Nephron (organoid): ENCODE results near the gene NASP.

Source experiments
- H3K27ac Mint-ChIP-seq, 3 experiments: 2 replicates each; pipeline ENCODE4 v1.8.0; 2020; ENCODE audit warnings: mixed read lengths in 3 of 3, mild to moderate bottlenecking in 2 of 3, moderate library complexity in 1 of 3
- H3K27me3 Mint-ChIP-seq: 2 replicates; pipeline ENCODE4 v1.8.0; 2021; ENCODE audit warnings: low read depth, mild to moderate bottlenecking, moderate library complexity, mixed read lengths
- H3K36me3 Mint-ChIP-seq: 2 replicates; pipeline ENCODE4 v1.8.0; 2020; ENCODE audit warnings: low read depth, mixed read lengths
- H3K4me1 Mint-ChIP-seq: 2 replicates; pipeline ENCODE4 v1.8.0; 2020; ENCODE audit warnings: mixed read lengths
- H3K4me3 Mint-ChIP-seq, 3 experiments: 2 replicates each; pipeline ENCODE4 v1.8.0; 2020; ENCODE audit warnings: mild to moderate bottlenecking in 3 of 3, mixed read lengths in 3 of 3, moderate library complexity in 2 of 3
- H3K9me3 Mint-ChIP-seq: 2 replicates; pipeline ENCODE4 v1.8.0; 2020; ENCODE audit warnings: mixed read lengths
- TF ChIP-seq, protein P1 (sequence below), 3 experiments: fragments of 200-600 bp; sonication (generic); IDR thresholded peaks; one replicate each; pipeline ENCODE4 v1.5.0; 2021; ENCODE audit warnings: antibody characterized with exemption in 3 of 3; ENCODE audit not compliant: unreplicated experiment in 3 of 3

The NASP gene

DNA sequence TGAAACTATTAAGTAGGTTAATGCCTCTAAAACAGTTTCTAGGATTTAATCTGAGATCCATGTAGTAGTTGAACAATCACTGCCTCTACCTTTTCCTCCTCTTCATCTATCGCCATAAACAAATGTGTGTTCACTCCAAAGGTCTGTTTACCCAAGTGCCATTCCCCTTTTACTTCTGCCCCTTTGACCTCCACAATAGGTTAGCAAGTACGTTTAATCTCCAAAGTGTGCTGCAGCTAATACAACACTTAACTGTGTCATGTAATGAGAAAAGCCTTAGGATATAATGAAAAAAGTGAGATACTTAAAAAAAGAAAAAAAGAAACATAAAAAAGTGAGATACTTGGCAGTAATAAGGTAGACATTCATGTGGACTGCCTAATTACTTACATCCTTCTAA is 74.3 kb downstream of the NASP start:
- H3K27ac Mint-ChIP-seq, result no peak overlapping the region
- no peaks in the 10 kb centered on the region for H3K9me3 Mint-ChIP-seq
- TF ChIP-seq, protein P1, sequence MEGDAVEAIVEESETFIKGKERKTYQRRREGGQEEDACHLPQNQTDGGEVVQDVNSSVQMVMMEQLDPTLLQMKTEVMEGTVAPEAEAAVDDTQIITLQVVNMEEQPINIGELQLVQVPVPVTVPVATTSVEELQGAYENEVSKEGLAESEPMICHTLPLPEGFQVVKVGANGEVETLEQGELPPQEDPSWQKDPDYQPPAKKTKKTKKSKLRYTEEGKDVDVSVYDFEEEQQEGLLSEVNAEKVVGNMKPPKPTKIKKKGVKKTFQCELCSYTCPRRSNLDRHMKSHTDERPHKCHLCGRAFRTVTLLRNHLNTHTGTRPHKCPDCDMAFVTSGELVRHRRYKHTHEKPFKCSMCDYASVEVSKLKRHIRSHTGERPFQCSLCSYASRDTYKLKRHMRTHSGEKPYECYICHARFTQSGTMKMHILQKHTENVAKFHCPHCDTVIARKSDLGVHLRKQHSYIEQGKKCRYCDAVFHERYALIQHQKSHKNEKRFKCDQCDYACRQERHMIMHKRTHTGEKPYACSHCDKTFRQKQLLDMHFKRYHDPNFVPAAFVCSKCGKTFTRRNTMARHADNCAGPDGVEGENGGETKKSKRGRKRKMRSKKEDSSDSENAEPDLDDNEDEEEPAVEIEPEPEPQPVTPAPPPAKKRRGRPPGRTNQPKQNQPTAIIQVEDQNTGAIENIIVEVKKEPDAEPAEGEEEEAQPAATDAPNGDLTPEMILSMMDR (IDR thresholded peaks at IDR 0.05; ENCODE audit: unreplicated experiment in 3 of 3), result no peak
- H3K27me3 Mint-ChIP-seq, result no peaks in the 10 kb centered on the region
- no peak overlapping the region for H3K4me3 Mint-ChIP-seq
- H3K4me1 Mint-ChIP-seq, result peaks cover 2% of the 10 kb centered on the region
- peaks cover 71% of the 10 kb centered on the region for H3K36me3 Mint-ChIP-seq

- peaks cover 72% of the 10 kb centered on the region for H3K36me3 Mint-ChIP-seq
- H3K27me3 Mint-ChIP-seq, result no peaks in the 10 kb centered on the region
These were observed 75.4 kb downstream of the NASP start for GRCh38 chr1:45659222-45659621.

GRCh38 chr1:45660336-45660735 is 76.5 kb downstream of the NASP start:
- H3K9me3 Mint-ChIP-seq, result no peaks in the 10 kb centered on the region
- H3K4me1 Mint-ChIP-seq, result peaks cover 7% of the 10 kb centered on the region
- H3K27me3 Mint-ChIP-seq, result no peaks in the 10 kb centered on the region
- H3K36me3 Mint-ChIP-seq, result peaks cover 67% of the 10 kb centered on the region
- no peak overlapping the region for H3K4me3 Mint-ChIP-seq
- no peak overlapping the region for H3K27ac Mint-ChIP-seq
- TF ChIP-seq, protein P1 (IDR thresholded peaks at IDR 0.05; ENCODE audit: unreplicated experiment in 3 of 3), result no peak

More at GRCh38 chr1:45659222-45659621, 75.4 kb downstream of the NASP start:
- Mint-ChIP-seq H3K27ac (no peak overlapping the region), H3K4me3 (no peak overlapping the region), H3K9me3 (no peaks in the 10 kb centered on the region), H3K4me1 (peaks cover 7% of the 10 kb centered on the region)
- TF ChIP-seq, protein P1 (IDR thresholded peaks at IDR 0.05; ENCODE audit: unreplicated experiment in 3 of 3), result no peak

DNA sequence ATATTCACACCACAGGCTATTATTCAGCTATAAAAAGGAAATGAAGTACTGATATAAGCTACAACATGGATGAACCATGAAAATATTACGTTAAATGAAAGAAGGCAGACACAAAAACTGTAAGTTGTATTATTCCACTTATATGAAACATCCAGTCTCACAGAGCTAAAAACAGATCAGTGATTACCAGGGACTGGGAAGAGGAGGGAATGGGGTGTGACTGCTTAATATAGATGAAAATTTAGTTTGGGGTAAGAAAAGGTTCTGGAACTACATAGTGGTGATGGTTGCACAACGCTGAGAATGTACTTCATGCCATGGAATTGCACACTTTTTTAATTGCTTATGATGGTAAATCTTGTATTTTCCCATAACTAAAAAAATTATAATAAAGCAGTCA is 83.0 kb downstream of the NASP start:
- H3K36me3 Mint-ChIP-seq, result peaks cover 28% of the 10 kb centered on the region
- TF ChIP-seq, protein P1 (IDR thresholded peaks at IDR 0.05; ENCODE audit: unreplicated experiment in 3 of 3), result no peak
- no peaks in the 10 kb centered on the region for H3K27me3 Mint-ChIP-seq

DNA sequence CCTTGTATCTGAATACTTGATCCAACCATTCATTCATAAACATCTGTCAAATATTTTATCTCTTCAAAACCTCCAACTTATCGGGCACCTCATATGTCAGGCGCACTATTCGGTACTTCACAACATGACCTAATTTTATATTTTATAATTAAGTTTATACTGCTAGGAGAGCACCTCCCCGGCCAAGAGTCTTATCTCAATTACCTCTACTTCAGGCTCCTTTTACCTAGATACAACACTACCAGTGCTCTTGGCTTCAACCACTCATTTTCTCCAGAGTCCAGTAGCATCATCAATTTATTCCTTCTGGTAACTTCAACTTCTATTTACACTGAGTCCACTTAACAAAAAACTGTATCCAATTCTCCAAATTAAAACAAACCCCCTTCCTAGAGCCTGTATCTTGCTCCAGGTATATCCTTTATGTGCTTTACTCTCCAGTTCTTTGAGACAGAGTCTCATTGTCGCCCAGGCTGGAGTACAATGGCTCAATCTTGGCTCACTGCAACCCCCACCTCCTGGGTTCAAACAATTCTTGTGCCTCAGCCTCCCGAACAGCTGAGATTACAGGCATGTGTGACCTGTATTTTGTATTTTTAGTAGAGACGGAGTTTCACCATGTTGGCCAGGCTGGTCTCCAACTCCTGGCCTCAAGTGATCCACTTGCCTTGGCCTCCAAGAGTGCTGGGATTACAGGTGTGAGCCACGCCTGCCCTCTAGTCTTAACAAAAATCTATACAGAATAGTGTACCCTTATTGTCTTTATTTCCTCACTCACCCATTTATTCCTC is 83.7 kb downstream of the NASP start:
- H3K27ac Mint-ChIP-seq, result no peak overlapping the region
- H3K27me3 Mint-ChIP-seq, result no peaks in the 10 kb centered on the region
- no peak overlapping the region for H3K4me3 Mint-ChIP-seq
- no peaks in the 10 kb centered on the region for H3K9me3 Mint-ChIP-seq
- TF ChIP-seq, protein P1 (IDR thresholded peaks at IDR 0.05; ENCODE audit: unreplicated experiment in 3 of 3), result no peak
- peaks cover 28% of the 10 kb centered on the region for H3K36me3 Mint-ChIP-seq
- H3K4me1 Mint-ChIP-seq, result peaks cover 30% of the 10 kb centered on the region

More for the DNA sequence above, 83.0 kb downstream of the NASP start:
- no peak overlapping the region for H3K4me3 Mint-ChIP-seq
- H3K4me1 Mint-ChIP-seq, result peaks cover 30% of the 10 kb centered on the region
- H3K9me3 Mint-ChIP-seq, result no peaks in the 10 kb centered on the region
- H3K27ac Mint-ChIP-seq, result no peak overlapping the region
